Activated CD8-positive, alpha-beta memory T cell treated with anti-CD3 and anti-CD28 coated beads for 1 hour (primary cell): Measurements from ENCODE around the gene ITSN2.

ENCODE experiments used
- DNase-seq, 2 donors: peaks; one replicate each; pipeline ENCODE4 v3.0.0-alpha.2; 2020; ENCODE audit warnings: low read depth in 1 of 2; ENCODE audit errors: extremely low read depth in 1 of 2

ITSN2 gene

DNA sequence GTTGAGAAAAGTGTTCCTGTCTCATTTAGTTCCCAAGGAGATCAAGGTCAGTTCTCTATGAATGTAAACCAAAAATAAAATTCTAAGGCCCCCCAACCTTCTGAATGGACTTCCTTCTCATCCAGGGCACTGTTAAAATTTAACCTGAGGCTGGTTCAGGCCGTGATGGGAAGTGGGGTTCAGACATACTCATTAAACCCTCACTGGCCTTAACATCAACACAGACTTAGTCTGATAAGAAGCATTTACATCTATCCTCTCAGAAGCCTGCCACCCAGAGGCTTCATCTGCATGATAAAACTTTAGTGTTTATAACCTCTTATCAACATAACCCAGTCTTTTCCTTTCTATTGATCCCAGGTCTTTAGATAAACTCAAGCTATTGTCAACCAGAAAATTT is 22.4 kb downstream of the ITSN2 start:
- DNase-seq, result no peak

DNA sequence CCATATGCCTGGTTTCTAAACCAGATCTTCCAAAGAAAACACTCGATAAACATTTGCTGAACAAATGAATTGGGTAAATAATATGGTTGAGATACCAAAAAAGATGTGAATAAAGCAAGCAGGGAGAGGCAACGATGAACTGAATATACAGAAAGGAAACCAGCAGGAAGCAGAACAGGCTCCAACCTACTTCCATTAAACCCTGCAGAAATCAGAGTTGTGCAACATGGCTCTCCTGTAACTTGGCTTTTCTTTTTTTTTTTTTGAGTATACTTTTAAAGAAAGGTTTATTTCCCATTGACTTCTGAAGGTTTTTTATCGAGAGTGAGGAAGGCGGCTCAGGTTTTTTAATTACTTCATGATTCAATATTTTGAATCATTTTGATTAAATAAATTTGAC is 23.5 kb downstream of the ITSN2 start:
- DNase-seq, result no peak

DNA sequence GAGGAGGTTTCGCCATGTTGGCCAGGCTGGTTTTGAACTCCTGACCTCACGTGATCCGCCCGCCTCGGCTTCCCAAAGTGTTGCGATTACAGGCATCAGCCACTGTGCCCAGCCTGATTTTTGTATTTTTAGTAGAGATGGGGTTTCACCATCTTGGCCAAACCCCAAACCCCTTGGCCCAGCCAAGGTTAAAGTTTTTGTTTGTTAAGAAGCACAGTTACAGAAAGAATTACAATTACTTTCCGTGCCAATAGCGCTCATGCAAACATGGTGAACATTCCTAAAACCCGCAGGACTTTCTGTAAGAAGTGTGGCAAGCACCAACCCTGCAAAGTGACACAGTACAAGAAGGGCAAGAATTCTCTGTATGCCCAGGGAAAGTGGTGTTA is 26.1 kb downstream of the ITSN2 start:
- no peak for DNase-seq

DNA sequence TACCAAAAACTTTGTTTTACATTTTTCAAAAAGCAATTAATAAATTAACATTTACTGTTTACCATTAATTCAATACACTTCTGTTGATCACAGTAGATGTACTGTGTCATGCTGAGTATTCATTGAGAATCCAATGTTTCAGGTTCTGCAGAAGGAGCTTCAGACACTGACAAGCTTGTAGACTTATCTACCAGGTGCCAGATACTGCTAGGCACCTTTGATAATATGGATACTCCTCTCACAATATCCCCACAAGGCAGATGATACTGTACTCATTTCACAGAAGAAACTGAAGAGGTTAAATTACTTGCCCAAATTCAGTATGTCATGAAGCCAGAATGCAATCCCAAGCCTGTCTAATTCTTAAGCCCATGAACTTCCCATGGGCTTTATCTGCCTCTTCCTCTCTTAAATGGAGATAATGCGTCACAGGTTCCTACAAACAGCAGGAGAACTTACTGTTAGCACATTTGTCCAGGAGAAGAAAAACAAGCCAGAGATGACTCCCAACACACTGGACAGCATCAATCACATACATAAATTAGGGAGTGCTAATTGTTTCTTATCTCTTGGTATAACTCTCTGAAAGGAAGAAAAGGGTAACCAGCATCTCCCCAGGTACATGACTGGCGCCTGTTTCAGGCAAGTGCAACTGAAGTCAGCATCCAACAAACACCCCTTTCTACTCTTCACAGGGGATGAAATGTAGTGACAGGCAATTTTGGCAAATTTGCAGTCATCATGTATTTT is 27.4 kb downstream of the ITSN2 start:
- DNase-seq, result no peak

DNA sequence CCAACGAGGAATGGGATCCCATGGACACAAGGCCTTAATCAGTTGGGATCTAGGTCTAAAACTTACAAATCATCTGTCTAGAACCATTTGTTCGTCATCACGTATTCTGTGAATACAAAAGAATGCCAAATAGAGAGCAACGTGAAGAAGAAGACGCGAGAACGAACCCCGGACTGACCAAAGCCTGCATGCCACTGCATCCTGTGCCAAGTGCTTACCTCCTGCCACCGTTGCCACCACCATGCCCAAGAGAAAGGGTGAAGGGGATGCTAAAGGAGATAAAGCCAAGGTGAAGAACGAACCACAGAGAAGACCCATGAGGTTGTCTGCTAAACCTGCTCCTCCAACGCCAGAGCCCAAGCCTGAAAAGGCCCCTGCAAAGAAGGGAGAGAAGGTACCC is 30.2 kb downstream of the ITSN2 start:
- DNase-seq, result no peak

DNA sequence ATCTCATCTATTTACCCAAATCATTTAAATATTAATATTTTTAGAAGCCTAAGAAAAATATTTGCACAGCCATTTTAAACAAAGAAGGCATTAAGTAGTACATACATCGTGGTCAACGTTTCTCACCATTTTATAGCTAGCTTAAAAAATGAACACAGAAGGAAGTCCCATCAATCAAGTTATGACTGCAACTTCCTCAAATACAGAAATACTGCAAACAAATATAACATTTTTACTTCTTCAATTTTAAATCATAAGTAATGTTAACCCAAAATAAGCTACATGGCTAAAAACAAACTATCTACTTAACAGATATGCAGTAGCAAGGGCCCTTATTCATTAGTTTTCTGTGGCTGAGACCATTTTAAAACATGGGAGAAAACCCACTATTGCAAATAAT is 30.6 kb downstream of the ITSN2 start:
- DNase-seq, result no peak

DNA sequence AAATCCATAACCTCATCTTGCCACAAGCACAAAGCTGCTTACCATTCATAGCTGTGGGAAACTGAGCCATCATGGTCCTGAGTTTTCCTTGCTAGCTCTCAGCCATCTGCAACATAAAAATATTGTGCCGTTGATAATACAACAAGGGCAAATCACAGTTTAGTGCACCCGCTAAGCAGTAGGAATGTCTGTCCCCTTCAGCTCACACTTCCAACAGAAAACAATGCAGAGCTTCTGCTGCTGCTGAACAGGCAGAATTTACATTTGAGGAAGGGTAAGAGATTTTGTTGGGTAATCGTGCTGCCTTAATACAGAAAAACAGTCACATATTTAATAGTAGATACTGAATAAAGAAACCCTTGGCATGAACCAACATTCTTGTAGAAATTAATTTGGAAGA is 32.3 kb downstream of the ITSN2 start:
- DNase-seq, result no peak

DNA sequence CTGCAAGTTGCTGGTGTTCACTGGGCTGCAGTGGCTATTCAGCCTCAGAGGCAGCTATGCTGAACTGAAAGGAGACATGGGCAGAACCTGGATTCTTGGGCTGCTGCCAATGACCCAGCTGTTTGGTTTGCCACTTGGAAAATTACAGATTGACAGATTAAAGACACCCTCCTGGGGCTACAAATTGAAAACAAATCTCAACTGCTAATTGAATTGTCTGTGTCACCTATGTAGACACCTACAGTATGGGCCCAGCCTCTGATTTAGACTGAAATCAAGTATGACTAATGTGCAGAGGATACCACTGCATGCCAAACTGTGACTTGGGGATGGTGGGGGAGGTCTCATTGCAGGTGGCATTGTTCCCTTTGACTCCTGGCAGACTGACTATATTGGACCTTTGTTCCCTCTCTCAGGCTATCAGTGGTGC is 42.8 kb downstream of the ITSN2 start:
- DNase-seq, result no peak

DNA sequence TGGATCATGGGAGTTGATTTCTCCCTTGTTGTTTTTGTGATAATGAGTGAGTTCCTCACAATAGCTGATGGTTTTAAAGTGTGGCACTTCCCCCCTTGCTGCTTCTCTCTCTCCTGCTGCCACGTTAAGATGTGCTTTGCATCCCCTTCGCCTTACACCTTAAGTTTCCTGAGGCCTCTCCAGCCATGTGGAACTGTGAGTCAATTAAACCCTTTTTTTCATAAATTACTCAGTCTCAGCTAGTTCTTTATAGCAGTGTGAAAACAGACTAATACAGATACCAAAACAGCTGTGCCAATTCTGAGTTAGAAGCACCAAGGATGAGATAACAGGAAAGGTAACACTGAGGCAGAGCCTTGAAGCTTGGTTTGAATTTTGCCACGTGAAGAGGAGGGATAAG is 44.7 kb downstream of the ITSN2 start:
- no peak for DNase-seq

DNA sequence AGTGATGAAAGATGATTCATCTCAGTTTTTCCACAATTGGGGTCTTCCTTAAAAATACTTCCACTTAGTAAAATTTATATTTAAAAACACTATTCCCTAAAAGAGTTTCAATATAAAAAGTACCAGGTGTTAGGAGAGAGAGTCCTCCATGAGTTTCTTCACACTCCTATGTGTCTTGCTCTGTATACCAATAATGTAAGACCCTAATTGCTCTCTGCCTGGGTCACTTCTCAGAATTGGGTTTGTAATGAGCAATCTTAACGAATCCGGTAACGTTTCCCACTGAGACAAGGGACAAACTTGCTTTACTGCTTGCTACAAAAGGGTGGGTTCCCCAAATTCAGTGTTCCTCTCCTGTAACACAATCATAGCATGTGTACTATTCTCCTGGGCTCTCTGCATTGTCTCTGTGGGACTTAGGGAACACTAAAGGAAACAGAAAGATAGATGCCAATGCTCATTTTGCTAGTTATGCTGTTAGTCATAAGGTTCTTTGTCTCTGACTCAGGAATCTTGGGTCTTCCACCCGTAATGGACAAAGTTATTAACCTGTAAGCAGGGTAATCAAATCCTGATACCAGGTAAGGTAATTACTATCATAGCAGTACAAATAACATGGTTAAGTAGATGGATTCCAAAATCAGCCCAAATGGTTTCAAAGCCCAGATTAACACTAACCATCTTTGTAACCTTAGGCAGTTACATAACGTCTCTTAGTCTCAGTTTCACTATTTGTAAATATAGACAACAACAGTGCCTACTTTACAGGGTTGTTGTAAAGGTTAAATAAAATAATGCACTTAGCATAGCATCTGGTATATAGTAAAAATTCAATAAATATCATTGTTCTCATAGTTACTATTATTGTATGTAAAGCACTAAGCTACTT is 46.3 kb downstream of the ITSN2 start:
- DNase-seq, result no peak

DNA sequence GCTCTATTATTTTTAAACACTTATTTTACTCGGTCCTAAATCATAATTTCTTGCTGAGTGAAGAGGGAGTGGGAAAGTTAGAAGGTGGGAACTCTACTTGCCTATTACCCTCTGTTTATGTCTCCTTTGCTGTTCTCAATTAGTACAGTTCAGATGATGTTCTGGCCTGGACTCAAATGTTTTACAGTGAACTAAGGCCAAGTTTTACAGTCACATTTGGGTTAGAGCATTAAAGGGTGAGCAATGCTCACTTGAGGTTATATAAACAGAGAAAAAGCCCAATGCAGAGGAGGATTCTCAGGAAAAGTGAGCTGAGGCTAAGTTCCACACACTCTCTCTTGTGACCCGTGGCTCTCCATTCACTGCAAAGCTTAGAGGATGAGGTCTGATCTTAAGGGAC is 52.4 kb downstream of the ITSN2 start:
- no peak for DNase-seq

DNA sequence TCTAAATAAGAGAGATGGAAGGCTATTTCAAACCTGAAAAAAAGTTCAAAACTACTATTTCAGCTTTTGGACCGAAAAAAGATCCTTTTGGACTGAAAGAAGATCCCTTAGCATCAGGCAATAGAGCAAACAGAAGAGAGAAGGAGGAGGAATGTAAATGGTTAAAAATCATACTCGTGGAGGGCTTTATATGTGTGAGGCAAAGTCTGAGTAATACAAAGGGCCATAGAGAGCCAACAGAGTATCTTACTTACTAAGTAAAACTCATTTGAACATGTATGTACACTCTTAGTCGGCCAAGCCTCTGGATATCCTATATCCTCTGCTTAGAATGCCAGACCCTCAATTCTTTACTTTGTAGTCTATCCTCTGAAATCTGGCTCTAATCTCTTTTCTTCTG is 55.7 kb downstream of the ITSN2 start:
- no peak for DNase-seq

DNA sequence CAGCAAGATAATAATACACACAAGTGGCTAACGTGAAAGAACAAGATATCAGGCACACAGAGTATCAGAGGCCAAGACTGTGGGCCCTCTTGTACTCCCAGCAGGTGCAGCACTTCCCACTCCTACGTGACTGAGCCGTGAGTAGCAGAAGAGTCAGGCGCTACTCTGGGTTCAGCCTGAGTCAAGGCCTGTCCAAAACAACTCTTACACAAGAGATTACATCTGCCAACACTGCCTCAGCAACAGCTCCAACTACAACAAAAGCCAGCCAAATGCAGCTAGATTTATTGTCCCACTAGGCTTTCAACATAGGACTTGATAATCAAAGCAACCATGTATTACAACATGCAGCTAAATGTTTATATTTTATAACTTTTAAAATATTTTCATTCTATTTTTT is 56.2 kb downstream of the ITSN2 start:
- DNase-seq, result no peak

DNA sequence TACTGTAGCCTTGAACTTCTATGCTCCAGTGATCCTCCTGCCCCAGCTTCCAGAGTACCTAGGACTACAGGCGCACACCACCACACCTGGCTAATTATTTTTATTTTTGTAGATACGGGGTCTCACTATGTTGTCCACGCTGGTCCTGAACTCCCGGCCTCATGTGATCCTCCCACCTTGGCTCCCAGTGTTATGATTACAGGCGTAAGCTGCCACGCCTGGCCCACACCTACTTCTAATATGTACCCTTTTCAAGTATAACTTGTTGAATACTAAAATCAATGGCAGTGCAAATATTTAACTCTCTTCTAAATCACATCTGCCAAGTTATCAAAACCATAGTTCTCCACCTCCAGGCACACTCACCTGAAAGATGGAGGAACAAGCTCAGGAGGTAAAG is 58.7 kb downstream of the ITSN2 start:
- no peak for DNase-seq

DNA sequence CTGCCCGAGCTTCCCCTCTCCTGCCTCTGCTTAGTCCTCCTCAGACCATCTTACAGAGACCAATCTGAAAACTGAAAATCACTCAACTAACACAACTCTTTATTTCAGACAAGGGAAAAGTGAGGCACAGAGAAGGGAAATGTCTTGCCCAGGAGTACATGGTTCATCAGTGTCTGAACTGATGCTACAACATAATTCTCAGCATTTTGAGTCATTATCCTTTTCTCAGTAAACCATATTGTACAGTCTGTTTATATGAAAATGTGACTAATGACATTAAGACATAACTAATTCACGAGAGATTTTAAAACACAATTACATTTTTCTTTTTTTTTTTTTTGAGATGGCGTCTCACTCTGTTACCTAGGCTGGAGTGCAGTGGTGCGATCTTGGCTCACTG is 62.7 kb downstream of the ITSN2 start:
- DNase-seq, result no peak

DNA sequence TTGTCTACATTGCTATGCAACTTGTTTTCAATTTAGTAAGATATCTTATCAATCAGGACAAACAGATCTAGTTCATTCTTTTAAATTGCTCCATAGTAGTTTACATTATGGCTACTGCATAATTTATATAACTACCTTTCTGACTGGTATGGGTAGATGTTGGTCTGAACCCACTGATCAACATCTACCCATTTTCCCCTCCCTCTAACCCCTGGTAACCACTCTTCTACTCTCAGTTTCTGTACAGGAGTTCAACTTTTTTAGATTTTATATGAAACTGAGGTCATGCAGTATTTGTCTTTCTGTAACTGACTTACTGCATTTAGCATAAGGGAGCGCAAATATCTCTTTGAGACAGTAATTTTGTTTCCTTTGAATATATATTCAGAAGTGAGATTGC is 73.2 kb downstream of the ITSN2 start:
- no peak for DNase-seq

DNA sequence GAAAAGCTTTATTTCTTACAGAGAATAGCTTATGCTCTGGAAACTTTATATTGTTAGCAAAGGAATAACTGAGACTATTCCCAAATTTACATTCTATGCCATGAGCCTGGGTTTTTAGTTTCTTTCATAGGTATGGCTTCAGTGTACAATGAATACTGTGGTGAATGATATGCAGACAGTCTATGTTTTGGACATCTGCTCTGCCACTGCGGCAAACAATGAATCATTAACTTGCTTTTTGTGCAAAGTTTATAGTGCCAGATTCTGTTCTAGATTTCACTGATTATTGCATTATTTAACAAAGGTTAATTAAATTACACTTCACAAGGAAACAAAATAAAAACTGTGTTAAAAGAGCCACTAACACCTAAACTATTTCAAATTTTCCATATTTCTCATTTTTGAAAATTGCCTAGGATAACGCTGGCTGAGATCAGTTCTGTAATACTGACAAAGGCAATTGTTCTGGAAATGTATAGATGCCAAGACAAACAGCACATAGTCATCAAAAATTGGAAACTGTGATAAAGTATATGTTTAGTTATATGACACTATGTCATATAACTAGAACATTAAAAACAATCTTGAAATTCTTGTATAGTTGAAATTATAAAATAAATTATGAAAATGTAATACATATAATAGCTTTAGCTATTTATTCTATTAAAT is 74.7 kb downstream of the ITSN2 start:
- no peak for DNase-seq

DNA sequence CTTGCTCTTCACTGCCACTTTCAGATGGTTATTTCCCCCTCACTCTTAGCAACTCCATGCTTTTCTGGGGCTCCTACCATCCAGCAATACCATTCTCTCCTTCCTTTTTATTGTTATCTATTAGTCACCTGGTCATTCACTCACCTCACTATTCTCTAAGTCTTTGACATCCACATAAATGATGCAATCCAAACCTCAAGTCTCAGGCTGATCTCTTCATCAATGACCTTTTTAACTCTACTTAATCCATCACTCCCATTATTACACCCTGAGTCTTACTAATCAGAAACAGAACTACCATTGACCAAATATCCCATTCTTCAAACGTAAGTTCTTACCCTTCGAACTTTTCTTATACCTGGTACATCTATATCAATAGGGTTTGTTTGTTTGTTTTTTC is 79.7 kb downstream of the ITSN2 start:
- no peak for DNase-seq

DNA sequence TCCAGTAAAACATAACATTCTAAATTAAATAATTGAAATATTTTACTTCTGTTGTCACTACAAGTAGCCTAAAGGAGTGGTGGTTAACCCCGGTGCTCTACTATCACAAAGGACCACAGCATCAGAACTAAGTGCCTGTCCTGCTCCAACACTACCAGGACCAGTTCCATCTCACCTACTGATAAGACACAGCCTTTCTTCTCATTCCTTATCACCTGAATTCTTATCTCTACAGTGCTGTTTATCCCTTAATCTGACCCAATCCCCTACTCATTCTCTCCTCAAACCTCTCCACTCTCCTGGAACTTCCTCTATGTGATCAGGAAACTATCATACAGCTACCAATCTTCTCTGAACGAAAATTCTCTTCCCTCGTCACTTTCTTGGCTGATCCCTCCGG is 80.2 kb downstream of the ITSN2 start:
- DNase-seq, result no peak

DNA sequence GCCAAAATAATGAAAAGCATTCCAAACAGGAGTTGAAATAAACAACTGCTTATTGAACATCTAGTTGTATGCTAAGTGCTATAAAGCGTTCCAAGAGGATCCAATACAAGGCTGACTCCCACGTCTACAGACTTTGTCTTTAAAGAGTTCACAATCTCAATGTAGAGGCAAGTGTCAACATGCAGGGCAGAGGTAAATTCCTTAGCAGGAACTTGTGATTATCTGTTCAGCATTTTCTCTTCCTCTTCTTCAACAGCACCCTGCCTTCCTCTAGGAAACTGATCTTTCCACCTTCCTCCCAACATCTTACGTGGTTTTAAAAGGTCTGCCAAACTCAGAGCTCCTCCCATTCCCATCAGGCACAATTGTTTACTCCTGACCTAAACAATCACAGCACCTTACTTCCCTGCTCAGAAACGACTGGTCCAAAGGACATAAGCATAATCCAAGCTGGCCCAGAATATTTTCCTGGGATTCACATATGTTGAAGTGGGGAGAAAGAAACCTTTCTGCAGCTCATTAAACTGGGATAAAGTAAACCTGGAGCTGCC is 83.9 kb downstream of the ITSN2 start:
- no peak for DNase-seq

DNA sequence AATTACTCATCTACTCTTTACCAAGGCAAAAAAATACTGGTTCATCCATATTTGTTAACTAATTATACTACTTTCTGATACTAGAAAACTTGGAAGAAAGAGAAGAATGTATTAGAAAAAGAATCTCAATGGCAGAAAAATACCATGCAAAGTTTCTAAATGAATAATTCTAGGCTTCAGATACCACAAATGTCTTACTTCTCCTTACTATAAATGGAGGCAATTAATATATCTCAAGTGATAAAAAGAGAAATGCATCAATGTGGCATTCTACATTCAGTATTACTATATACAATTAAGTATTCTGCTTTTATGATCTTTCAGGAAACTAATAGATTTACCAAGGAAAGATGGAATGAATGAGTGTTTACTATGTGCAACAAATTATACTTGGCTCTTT is 85.5 kb downstream of the ITSN2 start:
- no peak for DNase-seq

DNA sequence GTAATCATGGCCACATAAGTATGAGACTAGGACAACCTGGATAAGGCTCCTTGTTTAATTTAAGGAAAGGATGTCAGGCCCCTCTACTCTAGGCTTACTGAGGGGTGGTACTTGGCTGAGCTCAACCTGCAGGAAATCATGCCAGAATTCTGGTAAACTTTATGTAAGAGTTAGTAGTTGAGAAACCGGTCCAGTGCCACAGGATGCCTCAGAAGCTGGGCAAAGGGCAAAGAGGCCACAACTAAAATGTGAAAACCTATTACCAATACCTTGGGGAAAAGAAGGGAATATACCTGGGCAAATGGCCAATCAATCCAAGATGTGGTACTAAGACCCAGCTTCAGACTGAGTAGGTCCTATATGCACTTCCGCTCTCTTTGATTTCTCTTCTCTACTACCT is 86.7 kb downstream of the ITSN2 start:
- DNase-seq, result no peak
